Sigmoid colon (tissue), 4 donors: ENCODE measurements around the gene RAVER2.

Experiments used
- CTCF ChIP-seq, 4 experiments: fragments of 450-650 bp in 3 of 4; fragments of 200-600 bp in 1 of 4; IDR thresholded peaks; one replicate each; pipeline ENCODE4 v1.5.1; 2016 to 2019; ENCODE audit warnings: antibody characterized with exemption in 4 of 4, mild to moderate bottlenecking in 3 of 4, moderate library complexity in 2 of 4
- POLR2A ChIP-seq, 2 donors: fragments of 450-650 bp; IDR thresholded peaks; one replicate each; pipeline ENCODE4 v1.6.1; 2016; ENCODE audit warnings: antibody characterized with exemption in 2 of 2, mild to moderate bottlenecking in 2 of 2, moderate library complexity in 2 of 2
- POLR2AphosphoS5 ChIP-seq, 4 donors: sonication (generic); formaldehyde crosslinking; IDR thresholded peaks; one replicate each; pipeline ENCODE4 v1.6.1; 2017; ENCODE audit warnings: antibody characterized with exemption in 4 of 4

GRCh38 chr1:64861611-64862010 is 116.7 kb downstream of the RAVER2 start:
- peak in 1 of 4 experiments; percentile 10 for TF ChIP-seq CTCF (IDR thresholded peaks at IDR 0.05)
- no peak for TF ChIP-seq POLR2A (IDR thresholded peaks at IDR 0.05)
- no peak for TF ChIP-seq POLR2AphosphoS5 (IDR thresholded peaks at IDR 0.05)
